GM12892 (cell line): ENCODE data around the gene HSPA12A.

Experiments used
- POLR2A ChIP-seq: IDR thresholded peaks from 2 replicates; pipeline ENCODE4 v1.6.1; 2011; ENCODE audit warnings: low read depth, low read length, control low read depth
- POLR2AphosphoS5 ChIP-seq: IDR thresholded peaks from 2 replicates; pipeline ENCODE4 v1.6.1; 2011; ENCODE audit warnings: low read depth, low read length, control low read depth
- TAF1 ChIP-seq: IDR thresholded peaks from 2 replicates; pipeline ENCODE4 v1.6.1; 2011; ENCODE audit warnings: low read depth, mild to moderate bottlenecking, control low read depth, low read length, borderline replicate concordance

DNA sequence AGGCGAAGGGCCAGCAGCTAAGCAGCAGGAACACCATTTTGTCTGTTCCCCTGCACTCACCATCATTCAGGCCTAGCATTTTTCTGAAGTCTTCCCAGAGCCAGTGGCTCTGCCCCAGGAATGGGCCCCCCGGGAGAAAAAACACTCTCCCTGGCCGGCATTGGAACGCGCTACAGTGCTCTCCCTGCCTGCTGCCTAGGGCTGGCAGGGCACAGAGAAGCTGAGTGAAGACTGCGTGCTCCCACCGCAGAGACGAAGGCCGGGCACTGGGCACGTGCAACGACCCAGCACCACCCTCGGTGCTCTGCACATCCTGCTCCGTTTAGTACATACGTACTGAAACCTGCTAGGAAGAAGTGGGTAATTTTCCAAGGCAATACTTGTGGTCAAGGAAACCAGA is 34.4 kb downstream of the HSPA12A start:
- TF ChIP-seq POLR2A (no peak), POLR2AphosphoS5 (no peak), TAF1 (no peak)
